COLO668 (cell line): Measurements from ENCODE around the gene SH3RF1.
"Not testable (repeated sequence)": the region's sequence is repeated elsewhere in the genome, so short reads cannot be mapped to it uniquely, and the experiment has no call there.

Experiments
- DNase-seq: peaks from one replicate; lab custom pipeline; 2025; ENCODE audit not compliant: unreplicated experiment; lab: John Stamatoyannopoulos, UW

The SH3RF1 gene

DNA sequence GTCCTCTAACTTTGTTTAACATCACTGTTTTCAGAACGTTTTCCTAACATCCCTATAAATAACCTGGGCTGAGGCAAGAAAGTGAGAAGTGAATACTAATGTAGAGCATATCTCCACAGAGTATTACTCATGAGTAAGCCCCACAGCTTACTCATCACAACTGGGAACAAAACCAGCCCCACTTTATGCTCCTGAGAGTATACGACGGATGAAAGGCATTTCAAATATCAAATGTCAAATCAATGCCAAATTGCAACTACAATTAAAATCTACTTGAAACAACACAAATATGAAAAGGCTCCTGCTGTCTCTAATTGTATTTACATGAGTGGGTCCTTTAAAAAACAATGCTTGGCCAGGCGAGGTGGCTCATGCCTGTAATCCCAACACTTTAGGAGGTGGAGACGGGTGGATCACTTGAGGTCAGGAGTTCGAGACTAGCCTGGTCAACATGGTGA, 41.2 kb downstream of the SH3RF1 start:
- no peak for DNase-seq

DNA sequence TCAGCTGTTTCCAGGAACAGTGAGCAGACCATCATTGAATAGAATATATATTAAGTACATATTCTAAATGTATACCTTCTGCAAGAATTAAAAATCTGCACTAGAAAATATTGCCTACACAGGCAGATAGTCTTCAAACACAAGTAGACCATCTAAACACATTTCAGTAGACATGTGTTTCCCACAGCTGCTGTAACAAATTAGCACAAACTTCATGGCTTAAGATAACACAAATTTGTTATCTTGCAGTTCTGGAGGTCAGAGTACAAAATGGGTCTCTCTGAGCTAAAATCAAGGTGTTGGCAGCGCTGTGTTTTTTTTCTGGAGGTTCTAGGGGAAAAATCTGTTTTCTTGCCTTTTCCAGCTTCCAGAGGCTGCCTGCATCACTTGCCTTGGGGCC, 42.7 kb downstream of the SH3RF1 start:
- no peak for DNase-seq

DNA sequence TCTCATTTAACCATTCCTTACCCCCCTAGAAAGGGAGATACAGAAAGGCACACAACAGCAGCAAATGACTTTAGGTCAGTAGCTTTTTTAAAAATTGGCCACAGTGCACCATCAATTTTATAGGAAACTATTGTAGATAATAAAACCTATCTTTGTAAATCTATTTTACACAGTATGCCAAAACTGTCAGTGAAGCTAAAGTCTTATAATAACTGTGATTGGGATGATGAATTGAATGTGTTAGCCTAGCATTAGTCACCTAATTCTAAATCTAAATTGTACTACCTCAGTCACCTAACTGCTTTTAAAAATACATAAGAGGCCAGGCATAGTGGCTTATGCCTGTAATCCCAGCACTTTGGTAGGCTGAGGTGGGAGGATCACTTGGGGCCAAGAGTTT, 44.2 kb downstream of the SH3RF1 start:
- no peak for DNase-seq

DNA sequence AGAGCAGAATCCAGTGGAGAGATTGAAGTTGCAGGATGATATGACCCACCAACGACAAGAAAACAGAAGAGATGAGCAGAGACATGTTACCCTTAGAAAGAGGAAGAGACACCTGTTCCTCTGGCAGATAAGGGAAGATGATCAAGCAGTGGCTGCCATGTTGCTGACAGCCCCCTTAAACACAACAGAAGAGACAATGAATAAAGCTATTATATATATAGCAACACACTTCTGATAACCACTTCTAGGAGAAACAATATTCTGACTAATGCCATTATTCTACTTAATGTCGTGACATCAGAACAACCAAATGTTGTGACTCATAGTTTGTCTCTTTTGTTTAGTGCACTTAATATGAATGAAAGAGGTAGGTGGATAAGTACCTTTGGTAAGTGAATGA, 44.9 kb downstream of the SH3RF1 start:
- no peak for DNase-seq

- no peak for DNase-seq
Observed at GRCh38 chr4:169225058-169225751, 45.6 kb downstream of the SH3RF1 start.

DNA sequence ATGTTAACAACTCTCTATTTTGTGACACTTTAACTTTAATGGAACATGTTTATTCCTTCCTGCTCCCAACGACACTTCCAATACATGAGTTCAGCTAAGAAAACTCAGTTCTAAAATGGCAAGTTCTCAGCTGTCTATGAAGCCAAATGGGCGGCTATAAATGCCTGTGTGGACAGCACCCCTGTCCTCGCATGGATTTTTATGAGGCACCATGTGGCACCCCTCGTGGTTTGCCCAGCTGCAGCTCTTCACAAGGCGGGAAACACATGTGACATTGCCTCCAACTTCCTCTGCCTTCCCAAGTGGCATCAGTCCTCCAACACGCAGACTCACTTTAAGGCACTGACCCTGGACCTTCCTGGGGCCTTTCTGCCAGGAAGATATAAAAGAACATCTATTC, 48.0 kb downstream of the SH3RF1 start:
- DNase-seq = no peak

- no peak for DNase-seq
Observed at GRCh38 chr4:169221662-169222061, 49.1 kb downstream of the SH3RF1 start.

GRCh38 chr4:169220854-169221411, 49.8 kb downstream of the SH3RF1 start:
- no peak for DNase-seq

DNA sequence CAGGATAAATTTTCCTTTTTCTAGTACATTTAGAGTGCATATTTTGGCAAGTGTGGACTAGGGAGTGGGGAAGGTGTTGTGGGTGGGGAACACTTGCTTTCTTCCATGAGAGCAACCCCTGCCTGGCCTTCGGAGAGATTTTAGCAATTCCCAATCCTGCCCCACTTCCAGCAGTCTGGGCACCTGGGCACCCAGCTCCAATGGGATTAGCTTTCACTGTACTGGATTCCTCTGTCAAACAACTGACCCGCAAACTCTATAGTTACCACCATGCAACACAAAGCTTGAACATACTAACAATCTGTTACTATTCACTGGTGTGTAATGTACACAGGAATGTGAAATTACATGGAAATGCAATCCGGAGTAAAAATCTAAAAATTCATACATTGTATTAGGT, 50.3 kb downstream of the SH3RF1 start:
- DNase-seq = no peak

GRCh38 chr4:169219440-169219839, 51.3 kb downstream of the SH3RF1 start:
- no peak for DNase-seq

DNA sequence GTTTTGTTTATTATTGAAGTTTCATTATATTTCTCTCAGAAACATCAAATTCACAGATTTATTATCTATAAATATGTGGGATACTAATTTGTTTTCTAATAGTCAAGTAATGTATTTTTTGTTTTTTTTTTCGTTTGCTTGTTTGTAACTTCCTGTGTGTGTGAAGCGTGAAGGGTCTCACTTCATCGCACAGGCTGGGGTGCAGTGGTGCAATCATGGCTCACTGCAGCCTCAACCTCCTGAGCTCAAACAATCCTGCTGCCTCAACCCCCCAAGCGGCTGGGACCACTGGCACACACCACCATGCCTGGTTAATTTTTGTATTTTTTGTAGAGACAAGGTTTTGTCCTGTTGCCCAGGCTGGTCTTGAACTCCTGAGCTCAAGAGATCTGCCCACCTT, 55.1 kb downstream of the SH3RF1 start:
- no peak for DNase-seq

- DNase-seq = no peak
Observed at GRCh38 chr4:169212981-169213380, 57.8 kb downstream of the SH3RF1 start.

- DNase-seq = no peak
Observed at GRCh38 chr4:169210504-169211118, 60.1 kb downstream of the SH3RF1 start.

GRCh38 chr4:169209388-169209883, 61.3 kb downstream of the SH3RF1 start:
- DNase-seq = no peak

GRCh38 chr4:169208516-169208915, 62.2 kb downstream of the SH3RF1 start:
- no peak for DNase-seq

- no peak for DNase-seq
Observed at GRCh38 chr4:169208090-169208455, 62.7 kb downstream of the SH3RF1 start.

DNA sequence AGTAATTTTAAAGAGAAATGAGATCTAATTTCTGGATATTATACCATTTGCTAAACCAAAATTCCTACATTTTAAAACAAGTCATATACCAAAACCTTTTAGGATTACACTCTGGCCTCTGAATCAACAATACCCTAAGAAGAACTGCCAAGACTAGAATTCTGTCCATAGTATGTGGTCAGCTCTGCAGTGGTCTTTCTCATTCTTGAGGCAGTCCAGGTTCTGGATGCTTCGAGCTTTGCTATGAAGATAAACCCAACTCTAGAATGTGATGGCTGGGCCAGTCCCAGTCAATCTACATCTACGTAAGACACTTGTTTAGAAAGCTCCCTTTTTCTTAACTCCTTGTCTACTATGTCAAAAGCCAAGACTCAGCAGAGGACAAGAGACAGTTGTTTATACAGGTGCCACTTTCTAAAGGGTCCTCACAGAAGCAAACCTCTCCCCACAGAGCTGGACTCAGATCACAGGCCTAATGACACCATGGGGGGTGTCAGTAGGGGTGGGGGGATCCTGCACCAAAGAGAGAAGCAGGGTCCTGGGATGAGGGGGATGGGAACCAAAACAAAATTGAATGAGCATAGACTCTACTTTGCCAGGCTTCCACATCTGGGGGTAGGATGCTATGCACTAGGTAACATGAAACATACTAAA, 63.2 kb downstream of the SH3RF1 start:
- DNase-seq = no peak

GRCh38 chr4:169205744-169206080, 65.0 kb downstream of the SH3RF1 start:
- DNase-seq = no peak

GRCh38 chr4:169205075-169205743, 65.5 kb downstream of the SH3RF1 start:
- DNase-seq = no peak

DNA sequence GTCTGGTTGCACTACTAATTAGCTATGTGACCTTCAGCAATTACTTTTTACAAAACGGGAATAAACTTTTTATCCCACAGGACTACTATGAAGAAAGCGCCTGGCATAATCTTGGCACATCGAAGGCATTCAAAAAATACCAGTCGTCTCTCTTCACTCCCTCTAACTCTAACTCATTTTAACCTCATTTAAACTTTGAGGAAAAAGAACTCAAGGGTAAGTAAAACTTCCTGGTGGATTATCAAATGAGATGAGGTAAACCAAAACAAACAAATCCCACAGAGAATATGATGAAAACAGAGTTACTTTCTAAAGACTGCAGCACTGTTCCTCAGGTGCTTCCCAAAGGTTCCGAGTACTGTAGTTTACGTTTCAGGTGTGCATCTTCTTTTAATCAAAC, 66.9 kb downstream of the SH3RF1 start:
- no peak for DNase-seq

DNA sequence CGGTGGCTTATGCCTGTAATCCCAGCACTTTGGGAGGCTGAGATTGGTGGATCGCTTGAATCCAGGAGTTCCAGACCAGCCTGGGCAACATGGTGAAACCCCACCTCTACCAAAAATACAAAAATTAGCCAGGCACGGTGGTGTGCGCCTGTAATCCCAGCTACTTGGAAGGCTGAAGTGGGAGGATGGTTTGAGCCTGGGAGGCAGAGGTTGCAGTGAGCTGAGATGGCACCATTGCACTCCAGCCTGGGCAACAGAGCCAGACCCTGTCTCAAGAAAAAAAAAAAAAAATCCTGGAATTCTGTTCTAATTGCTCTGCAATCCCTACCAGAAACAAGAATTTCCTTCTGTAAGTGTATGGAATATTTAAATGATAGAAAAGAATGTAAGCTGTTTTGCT, 67.5 kb downstream of the SH3RF1 start:
- DNase-seq = not testable (repeated sequence)

DNA sequence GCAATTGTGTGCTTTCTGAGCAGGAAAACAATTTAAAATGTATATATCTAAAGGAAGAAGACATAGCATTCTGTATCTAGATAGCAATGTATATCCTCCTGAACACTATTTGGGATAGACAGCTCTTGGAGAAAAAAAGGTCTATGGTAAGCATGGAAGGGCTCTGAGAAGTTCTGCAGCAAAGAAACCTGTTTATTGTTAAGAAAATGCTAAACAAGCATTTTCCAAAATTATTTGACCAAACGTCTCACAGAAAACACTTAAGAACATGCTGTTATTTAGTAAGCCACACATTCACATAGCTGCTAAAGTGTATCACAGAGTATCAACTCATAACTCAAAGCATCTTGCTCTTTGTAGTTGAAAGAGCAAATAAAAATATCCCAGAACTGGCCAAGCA, 67.9 kb downstream of the SH3RF1 start:
- DNase-seq = no peak
